Nephron (organoid): ENCODE data around the gene TSPAN16.
"Not testable (repeated sequence)": the region's sequence is repeated elsewhere in the genome, so short reads cannot be mapped to it uniquely, and the experiment has no call there.

Experiments
- H3K27ac Mint-ChIP-seq, 3 experiments: 2 replicates each; pipeline ENCODE4 v1.8.0; 2020; ENCODE audit warnings: mixed read lengths in 3 of 3, mild to moderate bottlenecking in 2 of 3, moderate library complexity in 1 of 3
- H3K27me3 Mint-ChIP-seq: 2 replicates; pipeline ENCODE4 v1.8.0; 2021; ENCODE audit warnings: low read depth, mild to moderate bottlenecking, moderate library complexity, mixed read lengths
- H3K36me3 Mint-ChIP-seq: 2 replicates; pipeline ENCODE4 v1.8.0; 2020; ENCODE audit warnings: low read depth, mixed read lengths
- H3K4me1 Mint-ChIP-seq: 2 replicates; pipeline ENCODE4 v1.8.0; 2020; ENCODE audit warnings: mixed read lengths
- H3K4me3 Mint-ChIP-seq, 3 experiments: 2 replicates each; pipeline ENCODE4 v1.8.0; 2020; ENCODE audit warnings: mild to moderate bottlenecking in 3 of 3, mixed read lengths in 3 of 3, moderate library complexity in 2 of 3
- H3K9me3 Mint-ChIP-seq: 2 replicates; pipeline ENCODE4 v1.8.0; 2020; ENCODE audit warnings: mixed read lengths
- CTCF ChIP-seq, 3 experiments: fragments of 200-600 bp; sonication (generic); IDR thresholded peaks; one replicate each; pipeline ENCODE4 v1.5.0; 2021; ENCODE audit warnings: antibody characterized with exemption in 3 of 3; ENCODE audit not compliant: unreplicated experiment in 3 of 3

The TSPAN16 gene

GRCh38 chr19:11338121-11338520, 42.2 kb downstream of the TSPAN16 start:
- Mint-ChIP-seq H3K4me3 (peak overlapping the region in 2 of 3 experiments; percentile 19 to 86), H3K36me3 (peaks cover 35% of the 10 kb centered on the region), H3K27me3 (no peaks in the 10 kb centered on the region), H3K27ac (peak overlapping the region in 1 of 3 experiments; percentile 50), H3K9me3 (no peaks in the 10 kb centered on the region), H3K4me1 (peaks cover 10% of the 10 kb centered on the region)
- TF ChIP-seq CTCF (IDR thresholded peaks at IDR 0.05; ENCODE audit: unreplicated experiment in 3 of 3), result no peak

GRCh38 chr19:11338569-11339253, 42.8 kb downstream of the TSPAN16 start:
- H3K27me3 Mint-ChIP-seq, result no peaks in the 10 kb centered on the region
- peak overlapping the region; percentile 50 to 75 (median 73) for H3K27ac Mint-ChIP-seq
- H3K36me3 Mint-ChIP-seq, result peaks cover 31% of the 10 kb centered on the region
- no peak for TF ChIP-seq CTCF (IDR thresholded peaks at IDR 0.05; ENCODE audit: unreplicated experiment in 3 of 3)
- peaks cover 10% of the 10 kb centered on the region for H3K4me1 Mint-ChIP-seq
- H3K4me3 Mint-ChIP-seq, result peak overlapping the region; percentile 84 to 87 (median 86)
- H3K9me3 Mint-ChIP-seq, result no peaks in the 10 kb centered on the region

- H3K27ac Mint-ChIP-seq, result peak within 1 kb of the TSS; percentile 63 to 88 (median 75)
- no peak for TF ChIP-seq CTCF (IDR thresholded peaks at IDR 0.05; ENCODE audit: unreplicated experiment in 3 of 3)
Observed at GRCh38 chr19:11339254-11340098, 43.5 kb downstream of the TSPAN16 start, which contains the start of gene RAB3D. Gene RAB3D (minus strand): TSS chr19:11339657. CDS start chr19:11337399, 2,258 bp downstream.

DNA sequence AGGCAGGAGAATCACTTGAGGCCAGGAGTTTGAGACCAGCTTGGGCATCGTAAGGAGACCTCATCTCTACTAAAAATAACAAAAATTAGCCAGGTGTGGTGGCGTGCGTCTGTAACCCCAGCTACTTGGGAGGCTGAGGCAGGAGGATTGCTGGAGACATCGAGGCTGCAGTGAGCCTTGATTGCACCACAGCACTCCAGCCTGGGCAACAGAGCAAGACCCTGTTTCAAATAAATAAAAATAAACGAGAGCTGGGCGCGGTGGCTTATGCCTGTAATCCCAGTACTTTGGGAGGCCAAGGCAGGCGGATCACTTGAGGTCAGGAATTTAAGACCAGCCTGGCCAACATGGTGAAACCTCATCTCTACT, 44.1 kb downstream of the TSPAN16 start:
- not testable (repeated sequence) for H3K9me3 Mint-ChIP-seq, H3K27me3 Mint-ChIP-seq

More at GRCh38 chr19:11339254-11340098, 43.5 kb downstream of the TSPAN16 start, which contains the start of gene RAB3D:
- Mint-ChIP-seq H3K9me3 (no peaks in the 10 kb centered on the region), H3K4me3 (peak within 1 kb of the TSS; percentile 84 to 87 (median 86)), H3K27me3 (no peaks in the 10 kb centered on the region), H3K4me1 (peaks cover 14% of the 10 kb centered on the region), H3K36me3 (peaks cover 25% of the 10 kb centered on the region)

DNA sequence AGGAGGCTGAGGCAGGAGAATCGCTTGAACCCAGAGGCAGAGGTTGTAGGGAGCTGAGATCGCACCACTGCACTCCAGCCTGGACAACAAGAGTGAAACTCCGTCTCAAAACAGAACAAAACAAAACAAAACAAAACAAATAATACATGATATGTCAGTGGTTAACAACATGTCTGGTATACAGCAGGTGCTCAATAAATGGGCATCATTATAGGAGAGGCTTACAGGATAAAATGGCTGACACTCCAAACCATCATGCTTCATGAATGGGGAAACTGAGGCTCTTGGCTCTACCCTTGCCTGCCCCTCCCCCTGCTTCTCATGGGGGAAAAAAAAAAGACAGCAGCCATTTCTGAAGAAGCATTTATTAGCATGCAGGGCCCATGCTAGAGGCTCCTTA, 46.5 kb downstream of the TSPAN16 start:
- TF ChIP-seq CTCF (IDR thresholded peaks at IDR 0.05; ENCODE audit: unreplicated experiment in 3 of 3), result no peak
- H3K9me3 Mint-ChIP-seq, result no peaks in the 10 kb centered on the region
- peaks cover 38% of the 10 kb centered on the region for H3K4me1 Mint-ChIP-seq
- peak overlapping the region; percentile 32 to 63 (median 36) for H3K4me3 Mint-ChIP-seq
- no peaks in the 10 kb centered on the region for H3K27me3 Mint-ChIP-seq
- no peak overlapping the region for H3K27ac Mint-ChIP-seq
- peaks cover 3% of the 10 kb centered on the region for H3K36me3 Mint-ChIP-seq

More for the DNA sequence above, 44.1 kb downstream of the TSPAN16 start:
- peak overlapping the region; percentile 51 to 88 (median 63) for H3K27ac Mint-ChIP-seq
- H3K36me3 Mint-ChIP-seq, result peaks cover 22% of the 10 kb centered on the region
- H3K4me1 Mint-ChIP-seq, result peaks cover 17% of the 10 kb centered on the region
- H3K4me3 Mint-ChIP-seq, result peak overlapping the region; percentile 84 to 87 (median 86)

GRCh38 chr19:11345122-11345803, 49.3 kb downstream of the TSPAN16 start:
- no peak for TF ChIP-seq CTCF (IDR thresholded peaks at IDR 0.05; ENCODE audit: unreplicated experiment in 3 of 3)
- H3K36me3 Mint-ChIP-seq, result no peaks in the 10 kb centered on the region
- peak overlapping the region; percentile 70 to 85 (median 85) for H3K27ac Mint-ChIP-seq
- peak overlapping the region; percentile 89 to 94 (median 93) for H3K4me3 Mint-ChIP-seq
- no peaks in the 10 kb centered on the region for H3K27me3 Mint-ChIP-seq
- no peaks in the 10 kb centered on the region for H3K9me3 Mint-ChIP-seq
- H3K4me1 Mint-ChIP-seq, result peaks cover 29% of the 10 kb centered on the region
